ENCODE data around the gene PANX3. TPM values are rescaled to one million over a fixed set of nuclear protein-coding genes. Genes with fewer than 3 reads are reported as not detected.

PANX3 gene
- total and polyA plus RNA-seq, 2 of the 4 experiments (the other 2 are of a cell fraction): not detected

DNA sequence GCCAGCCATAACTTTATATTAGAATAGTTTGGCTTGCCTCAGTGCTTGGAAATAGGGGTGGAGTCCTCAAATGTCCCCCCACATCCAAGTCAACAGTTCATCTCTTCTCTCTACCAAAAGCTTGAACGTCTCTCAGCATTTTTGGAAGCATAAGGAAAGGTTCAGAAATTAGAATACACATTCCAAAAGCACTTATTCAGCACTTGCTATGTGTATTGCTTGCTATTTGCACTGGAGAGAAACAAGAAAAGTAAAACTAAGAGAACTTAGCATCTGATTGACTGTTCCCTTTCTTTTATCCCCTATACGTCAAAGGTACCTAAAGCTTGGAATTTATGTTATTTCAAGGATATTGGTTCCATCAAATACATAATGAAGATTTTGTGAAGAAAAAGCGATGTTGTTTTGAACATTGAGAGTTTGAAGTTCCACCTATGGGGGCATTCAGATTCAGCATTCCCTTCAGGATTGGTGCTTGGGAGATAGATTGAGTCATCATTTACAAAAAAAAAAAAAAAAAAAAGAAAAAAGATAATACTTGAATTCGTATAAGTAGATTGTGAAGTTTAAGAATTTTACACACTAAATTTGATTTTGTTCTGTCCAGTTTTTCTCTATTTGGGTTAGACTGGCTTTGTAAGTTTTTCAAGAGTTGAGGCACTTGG lies 12.8 kb downstream of the PANX3 start:
- H3K4ac ChIP-seq (ENCODE audit: low read depth, low read length): no peak overlapping the region
- DNase-seq (peak; percentile 20), ATAC-seq (ENCODE audit: low read depth) (no peak)
- peak overlapping the region; percentile 82; the same call in 1 of the 2 replicates for H3K9ac ChIP-seq (ENCODE audit: low read depth, low read length)
- H2BK20ac ChIP-seq (ENCODE audit: low read depth, low read length): no peak overlapping the region
- H3K9me3 ChIP-seq (ENCODE audit: control insufficient read depth, insufficient read depth, low read length): no peaks in the 10 kb centered on the region
- no peak overlapping the region for H2AK5ac ChIP-seq (ENCODE audit: low read depth, low read length)
- H4K20me1 ChIP-seq (ENCODE audit: insufficient read depth, low read length): no peaks in the 10 kb centered on the region; the same call in 1 of the 2 replicates
- intact Hi-C loops (cut with micrococcal nuclease) (no loop called here), dilution Hi-C loops (cut with HindIII; ENCODE audit: low sequenced_read_pairs, unreplicated experiment) (no loop called here), in situ Hi-C loops (cut with MboI; ENCODE audit: low sequenced_read_pairs) (no loop called here)
- ChIA-PET CTCF (interaction anchor here (1.8 kb wide), 1 partner anchor 208 kb away, joined by 7 read pairs; no protein-coding TSS in a partner anchor), POLR2A (ENCODE audit: unreplicated experiment) (no interaction called here)
- peak overlapping the region; percentile 79 for H3K4me3 ChIP-seq (ENCODE audit: insufficient read depth, low read depth, low read length)
- H3K14ac ChIP-seq (replicated peaks; ENCODE audit: low read depth, low read length): no peak overlapping the region
- no peak overlapping the region; a peak in 1 of 4 replicates for H4K8ac ChIP-seq (ENCODE audit: low read depth in 2 of 2, low read length in 2 of 2)
- WGBS, 2 experiments (ENCODE audit: extremely low coverage in 2 of 2, insufficient read length in 1 of 2): no CpG with 5 or more reads among the region's 4 CpGs
- peak overlapping the region; percentile 94 for H3K4me2 ChIP-seq (ENCODE audit: low read depth, low read length)
- H3K36me3 ChIP-seq (ENCODE audit: control insufficient read depth, insufficient read depth, low read length): peaks cover 16% of the 10 kb centered on the region
- no peak overlapping the region for H4K5ac ChIP-seq (ENCODE audit: low read depth, low read length)
- no peak overlapping the region for H3K56ac ChIP-seq (ENCODE audit: extremely low read depth, insufficient read depth, low read length)
- H3K9me1 ChIP-seq (ENCODE audit: insufficient read depth, low read length): peaks cover 8% of the 10 kb centered on the region; the same call in 1 of the 2 replicates
- H3K23ac ChIP-seq (ENCODE audit: low read depth, low read length): peak overlapping the region; percentile 70
- no peak overlapping the region for H3K18ac ChIP-seq (ENCODE audit: low read depth, low read length)
- H4K91ac ChIP-seq (ENCODE audit: insufficient read depth, low read depth, low read length): no peak overlapping the region
- H3K4me1 ChIP-seq (ENCODE audit: control insufficient read depth, insufficient read depth, low read length): no peaks in the 10 kb centered on the region; the same call in 1 of the 2 replicates
- no peak overlapping the region for H2AK9ac ChIP-seq (replicated peaks; ENCODE audit: low read depth, low read length, poor library complexity)
- H2BK5ac ChIP-seq (ENCODE audit: low read depth, low read length, poor library complexity, severe bottlenecking): no peak overlapping the region
- no peak overlapping the region for H3K27ac ChIP-seq (ENCODE audit: insufficient read depth, low read length)
- H2AFZ ChIP-seq (replicated peaks; ENCODE audit: low read length, poor library complexity): no peak overlapping the region
- no peak overlapping the region for H2BK15ac ChIP-seq (ENCODE audit: low read depth, low read length)
- no TSS peak for BruUV-seq (replicated peaks)
- TF ChIP-seq USF2 (IDR thresholded peaks at IDR 0.05; ENCODE audit: low read depth, low read length) (no peak), MAFK (IDR thresholded peaks at IDR 0.05; ENCODE audit: low read depth, low read length) (peak; percentile 49)
- no peak overlapping the region for H2BK120ac ChIP-seq (ENCODE audit: low read depth, low read length)
- peaks cover 6% of the 10 kb centered on the region; the same call in 1 of the 2 replicates for H3K27me3 ChIP-seq (ENCODE audit: control insufficient read depth, insufficient read depth, low read length)
- peaks cover 27 to 46% of the 10 kb centered on the region in 2 experiments for H3K79me1 ChIP-seq (ENCODE audit: low read depth in 1 of 2, low read length in 2 of 2)
